HG03196 (cell line): ENCODE data around the gene TANGO6.

ENCODE experiments used
- ATAC-seq: cut with Tn5 transposase; IDR thresholded peaks from one replicate; pipeline ENCODE4 v1.9.1; 2021; ENCODE audit not compliant: unreplicated experiment

The TANGO6 gene

GRCh38 chr16:69133373-69133954, 290.1 kb downstream of the TANGO6 start:
- no peak for ATAC-seq
